HepG2 (cell line): ENCODE data around the gene ARSB. TPM values are rescaled to one million over a fixed set of nuclear protein-coding genes. Genes with fewer than 3 reads are reported as not detected.

Experiments
- ELF4 ChIP-seq: sonication (generic); formaldehyde crosslinking; IDR thresholded peaks from 2 replicates; pipeline ENCODE4 v1.5.0; 2020; ENCODE audit warnings: missing genetic modification reagents, mild to moderate bottlenecking, moderate library complexity, borderline replicate concordance
- LCORL ChIP-seq, 2 experiments: fragments of 450-650 bp in 1 of 2; sonication (generic) in 1 of 2; formaldehyde crosslinking in 1 of 2; IDR thresholded peaks; 2 replicates each; pipeline versions ENCODE4 v1.5.0 to v1.6.1; 2017 to 2020; ENCODE audit warnings: antibody characterized with exemption in 1 of 2, missing genetic modification reagents in 1 of 2
- SOX6 ChIP-seq, 2 experiments: fragments of 450-650 bp in 1 of 2; sonication (generic) in 1 of 2; formaldehyde crosslinking in 1 of 2; IDR thresholded peaks; 2 replicates each; pipeline versions ENCODE4 v1.4.0 to v1.6.1; 2017 to 2020; ENCODE audit warnings: antibody characterized with exemption in 1 of 2, mild to moderate bottlenecking in 1 of 2, missing genetic modification reagents in 1 of 2
- polyA plus RNA-seq, 8 experiments: library from polyadenylated mRNA; depleted of rRNA in 3 of 8; stranded (reverse) in 7 of 8; unstranded in 1 of 8; fragments of >200 nt; fragmentation: Illumina TruSeq in 4 of 8; extraction: Trizol in 4 of 8; gene quantifications; 2 replicates each; pipeline versions ENCODE4 v1.2.1 to v1.2.3, GENCODE V29; 2011 to 2016; ENCODE audit warnings: low read depth in 4 of 8, missing spikeins in 1 of 8, mixed read lengths in 1 of 8; ENCODE audit not compliant: insufficient read depth in 1 of 8
- total RNA-seq, 5 experiments: library from RNA; depleted of rRNA; stranded (reverse); fragments of >200 nt; fragmentation: Illumina TruSeq; extraction: Trizol; gene quantifications; 2 replicates each; pipeline ENCODE4 v1.2.3, GENCODE V29; 2016; ENCODE audit warnings: low read depth in 1 of 5
- TF ChIP-seq, protein P1 (sequence below): IDR thresholded peaks from 2 replicates; pipeline ENCODE4 v1.6.1; 2016; ENCODE audit warnings: low read depth, missing genetic modification reagents, missing compliant biosample characterization
- TF ChIP-seq, protein P2 (sequence below), 2 experiments: fragments of 450-650 bp in 1 of 2; sonication (generic) in 1 of 2; formaldehyde crosslinking; IDR thresholded peaks; 2 replicates each; pipeline versions ENCODE4 v1.5.0 to v1.8.0; 2020 to 2022; ENCODE audit warnings: mild to moderate bottlenecking in 1 of 2, missing genetic modification reagents in 1 of 2
- TF ChIP-seq, protein P3 (sequence below): sonication (generic); formaldehyde crosslinking; IDR thresholded peaks from 2 replicates; pipeline ENCODE4 v1.5.1; 2020; ENCODE audit warnings: missing genetic modification reagents, mild to moderate bottlenecking, borderline replicate concordance
- TF ChIP-seq, protein P4 (sequence below), 2 experiments: sonication (generic) in 1 of 2; formaldehyde crosslinking in 1 of 2; IDR thresholded peaks; 2 replicates each; pipeline versions ENCODE4 v1.4.0 to v1.6.1; 2016 to 2020; ENCODE audit warnings: borderline replicate concordance in 1 of 2, low read depth in 1 of 2, mild to moderate bottlenecking in 1 of 2, missing genetic modification reagents in 1 of 2

The ARSB gene
- total and polyA plus RNA-seq, 2 of the 13 experiments (the other 11 are each of a cell fraction or from before 2014, with no cell fraction given) = 52.6 to 66.4 TPM

DNA sequence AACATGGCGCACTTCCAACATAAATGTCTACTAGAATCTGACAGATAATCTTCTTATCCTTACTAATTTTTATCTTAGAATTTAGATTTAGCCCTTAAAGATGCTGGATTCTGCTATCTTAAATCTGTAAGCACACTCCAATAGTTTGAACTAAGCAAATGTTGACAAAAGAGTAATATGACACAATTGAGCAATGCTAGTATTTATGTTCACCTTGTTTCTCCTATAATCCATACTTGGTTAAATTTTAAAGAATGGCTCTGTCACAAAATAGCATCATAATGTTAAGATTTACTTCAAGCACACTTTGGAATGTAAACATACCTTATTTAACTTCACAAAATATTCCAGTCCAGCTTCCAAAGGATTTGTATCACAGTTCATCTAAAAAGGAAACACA lies 38.8 kb upstream of the ARSB start (continued):
- TF ChIP-seq, protein P1, sequence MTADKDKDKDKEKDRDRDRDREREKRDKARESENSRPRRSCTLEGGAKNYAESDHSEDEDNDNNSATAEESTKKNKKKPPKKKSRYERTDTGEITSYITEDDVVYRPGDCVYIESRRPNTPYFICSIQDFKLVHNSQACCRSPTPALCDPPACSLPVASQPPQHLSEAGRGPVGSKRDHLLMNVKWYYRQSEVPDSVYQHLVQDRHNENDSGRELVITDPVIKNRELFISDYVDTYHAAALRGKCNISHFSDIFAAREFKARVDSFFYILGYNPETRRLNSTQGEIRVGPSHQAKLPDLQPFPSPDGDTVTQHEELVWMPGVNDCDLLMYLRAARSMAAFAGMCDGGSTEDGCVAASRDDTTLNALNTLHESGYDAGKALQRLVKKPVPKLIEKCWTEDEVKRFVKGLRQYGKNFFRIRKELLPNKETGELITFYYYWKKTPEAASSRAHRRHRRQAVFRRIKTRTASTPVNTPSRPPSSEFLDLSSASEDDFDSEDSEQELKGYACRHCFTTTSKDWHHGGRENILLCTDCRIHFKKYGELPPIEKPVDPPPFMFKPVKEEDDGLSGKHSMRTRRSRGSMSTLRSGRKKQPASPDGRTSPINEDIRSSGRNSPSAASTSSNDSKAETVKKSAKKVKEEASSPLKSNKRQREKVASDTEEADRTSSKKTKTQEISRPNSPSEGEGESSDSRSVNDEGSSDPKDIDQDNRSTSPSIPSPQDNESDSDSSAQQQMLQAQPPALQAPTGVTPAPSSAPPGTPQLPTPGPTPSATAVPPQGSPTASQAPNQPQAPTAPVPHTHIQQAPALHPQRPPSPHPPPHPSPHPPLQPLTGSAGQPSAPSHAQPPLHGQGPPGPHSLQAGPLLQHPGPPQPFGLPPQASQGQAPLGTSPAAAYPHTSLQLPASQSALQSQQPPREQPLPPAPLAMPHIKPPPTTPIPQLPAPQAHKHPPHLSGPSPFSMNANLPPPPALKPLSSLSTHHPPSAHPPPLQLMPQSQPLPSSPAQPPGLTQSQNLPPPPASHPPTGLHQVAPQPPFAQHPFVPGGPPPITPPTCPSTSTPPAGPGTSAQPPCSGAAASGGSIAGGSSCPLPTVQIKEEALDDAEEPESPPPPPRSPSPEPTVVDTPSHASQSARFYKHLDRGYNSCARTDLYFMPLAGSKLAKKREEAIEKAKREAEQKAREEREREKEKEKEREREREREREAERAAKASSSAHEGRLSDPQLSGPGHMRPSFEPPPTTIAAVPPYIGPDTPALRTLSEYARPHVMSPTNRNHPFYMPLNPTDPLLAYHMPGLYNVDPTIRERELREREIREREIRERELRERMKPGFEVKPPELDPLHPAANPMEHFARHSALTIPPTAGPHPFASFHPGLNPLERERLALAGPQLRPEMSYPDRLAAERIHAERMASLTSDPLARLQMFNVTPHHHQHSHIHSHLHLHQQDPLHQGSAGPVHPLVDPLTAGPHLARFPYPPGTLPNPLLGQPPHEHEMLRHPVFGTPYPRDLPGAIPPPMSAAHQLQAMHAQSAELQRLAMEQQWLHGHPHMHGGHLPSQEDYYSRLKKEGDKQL (CRISPR knock-in tag) = peak; percentile 92
- TF ChIP-seq LCORL (IDR thresholded peaks at IDR 0.05) (no peak), LCORL (CRISPR knock-in tag; IDR thresholded peaks at IDR 0.05) (peak; percentile 49; the same call in 1 of the 2 replicates), SOX6 (IDR thresholded peaks at IDR 0.05) (no peak), SOX6 (CRISPR knock-in tag; IDR thresholded peaks at IDR 0.05) (peak; percentile 70; the same call in 1 of the 2 replicates), ELF4 (CRISPR knock-in tag) (no peak)
- TF ChIP-seq, protein P2, sequence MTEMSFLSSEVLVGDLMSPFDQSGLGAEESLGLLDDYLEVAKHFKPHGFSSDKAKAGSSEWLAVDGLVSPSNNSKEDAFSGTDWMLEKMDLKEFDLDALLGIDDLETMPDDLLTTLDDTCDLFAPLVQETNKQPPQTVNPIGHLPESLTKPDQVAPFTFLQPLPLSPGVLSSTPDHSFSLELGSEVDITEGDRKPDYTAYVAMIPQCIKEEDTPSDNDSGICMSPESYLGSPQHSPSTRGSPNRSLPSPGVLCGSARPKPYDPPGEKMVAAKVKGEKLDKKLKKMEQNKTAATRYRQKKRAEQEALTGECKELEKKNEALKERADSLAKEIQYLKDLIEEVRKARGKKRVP (CRISPR knock-in tag; IDR thresholded peaks at IDR 0.05) = 0 out of 4 replicates have a peak, but pooled peaks of 1 of the 2 experiments have one; percentile 6
- TF ChIP-seq, protein P3, sequence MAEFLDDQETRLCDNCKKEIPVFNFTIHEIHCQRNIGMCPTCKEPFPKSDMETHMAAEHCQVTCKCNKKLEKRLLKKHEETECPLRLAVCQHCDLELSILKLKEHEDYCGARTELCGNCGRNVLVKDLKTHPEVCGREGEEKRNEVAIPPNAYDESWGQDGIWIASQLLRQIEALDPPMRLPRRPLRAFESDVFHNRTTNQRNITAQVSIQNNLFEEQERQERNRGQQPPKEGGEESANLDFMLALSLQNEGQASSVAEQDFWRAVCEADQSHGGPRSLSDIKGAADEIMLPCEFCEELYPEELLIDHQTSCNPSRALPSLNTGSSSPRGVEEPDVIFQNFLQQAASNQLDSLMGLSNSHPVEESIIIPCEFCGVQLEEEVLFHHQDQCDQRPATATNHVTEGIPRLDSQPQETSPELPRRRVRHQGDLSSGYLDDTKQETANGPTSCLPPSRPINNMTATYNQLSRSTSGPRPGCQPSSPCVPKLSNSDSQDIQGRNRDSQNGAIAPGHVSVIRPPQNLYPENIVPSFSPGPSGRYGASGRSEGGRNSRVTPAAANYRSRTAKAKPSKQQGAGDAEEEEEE = no peak
- TF ChIP-seq, protein P4, sequence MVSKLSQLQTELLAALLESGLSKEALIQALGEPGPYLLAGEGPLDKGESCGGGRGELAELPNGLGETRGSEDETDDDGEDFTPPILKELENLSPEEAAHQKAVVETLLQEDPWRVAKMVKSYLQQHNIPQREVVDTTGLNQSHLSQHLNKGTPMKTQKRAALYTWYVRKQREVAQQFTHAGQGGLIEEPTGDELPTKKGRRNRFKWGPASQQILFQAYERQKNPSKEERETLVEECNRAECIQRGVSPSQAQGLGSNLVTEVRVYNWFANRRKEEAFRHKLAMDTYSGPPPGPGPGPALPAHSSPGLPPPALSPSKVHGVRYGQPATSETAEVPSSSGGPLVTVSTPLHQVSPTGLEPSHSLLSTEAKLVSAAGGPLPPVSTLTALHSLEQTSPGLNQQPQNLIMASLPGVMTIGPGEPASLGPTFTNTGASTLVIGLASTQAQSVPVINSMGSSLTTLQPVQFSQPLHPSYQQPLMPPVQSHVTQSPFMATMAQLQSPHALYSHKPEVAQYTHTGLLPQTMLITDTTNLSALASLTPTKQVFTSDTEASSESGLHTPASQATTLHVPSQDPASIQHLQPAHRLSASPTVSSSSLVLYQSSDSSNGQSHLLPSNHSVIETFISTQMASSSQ (IDR thresholded peaks at IDR 0.05; ENCODE audit: low read depth) = peak; percentile 90
- TF ChIP-seq, protein P4 (CRISPR knock-in tag; IDR thresholded peaks at IDR 0.05; ENCODE audit: borderline replicate concordance) = peak; percentile 49; the same call in 1 of the 2 replicates
